HG02798 (cell line): ENCODE results near the gene RPUSD3.

Experiments
- ATAC-seq: cut with Tn5 transposase; IDR thresholded peaks from one replicate; pipeline ENCODE4 v1.9.1; 2021; ENCODE audit warnings: mild to moderate bottlenecking; ENCODE audit not compliant: unreplicated experiment, poor library complexity

RPUSD3 gene

GRCh38 chr3:9808345-9809037, 35.3 kb downstream of the RPUSD3 start:
- ATAC-seq: peak; percentile 34

DNA sequence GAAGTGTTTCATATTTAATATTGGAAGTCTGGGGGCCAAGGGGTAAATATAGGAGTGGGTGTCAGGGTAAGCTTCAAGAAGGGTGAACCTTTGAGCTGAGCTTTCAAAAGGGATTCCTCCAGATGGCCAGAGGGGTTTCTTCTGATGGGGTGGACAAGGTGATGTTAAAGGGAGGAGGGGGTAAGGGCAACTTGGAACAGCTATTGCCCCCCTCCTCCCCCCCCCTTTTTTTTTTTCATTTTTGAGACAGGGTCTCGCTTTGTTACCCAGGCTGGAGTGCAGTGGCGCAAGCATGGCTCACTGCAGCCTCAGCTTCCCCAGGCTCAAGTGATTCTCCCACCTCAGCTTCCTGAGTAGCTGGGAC, 35.8 kb downstream of the RPUSD3 start:
- no peak for ATAC-seq

DNA sequence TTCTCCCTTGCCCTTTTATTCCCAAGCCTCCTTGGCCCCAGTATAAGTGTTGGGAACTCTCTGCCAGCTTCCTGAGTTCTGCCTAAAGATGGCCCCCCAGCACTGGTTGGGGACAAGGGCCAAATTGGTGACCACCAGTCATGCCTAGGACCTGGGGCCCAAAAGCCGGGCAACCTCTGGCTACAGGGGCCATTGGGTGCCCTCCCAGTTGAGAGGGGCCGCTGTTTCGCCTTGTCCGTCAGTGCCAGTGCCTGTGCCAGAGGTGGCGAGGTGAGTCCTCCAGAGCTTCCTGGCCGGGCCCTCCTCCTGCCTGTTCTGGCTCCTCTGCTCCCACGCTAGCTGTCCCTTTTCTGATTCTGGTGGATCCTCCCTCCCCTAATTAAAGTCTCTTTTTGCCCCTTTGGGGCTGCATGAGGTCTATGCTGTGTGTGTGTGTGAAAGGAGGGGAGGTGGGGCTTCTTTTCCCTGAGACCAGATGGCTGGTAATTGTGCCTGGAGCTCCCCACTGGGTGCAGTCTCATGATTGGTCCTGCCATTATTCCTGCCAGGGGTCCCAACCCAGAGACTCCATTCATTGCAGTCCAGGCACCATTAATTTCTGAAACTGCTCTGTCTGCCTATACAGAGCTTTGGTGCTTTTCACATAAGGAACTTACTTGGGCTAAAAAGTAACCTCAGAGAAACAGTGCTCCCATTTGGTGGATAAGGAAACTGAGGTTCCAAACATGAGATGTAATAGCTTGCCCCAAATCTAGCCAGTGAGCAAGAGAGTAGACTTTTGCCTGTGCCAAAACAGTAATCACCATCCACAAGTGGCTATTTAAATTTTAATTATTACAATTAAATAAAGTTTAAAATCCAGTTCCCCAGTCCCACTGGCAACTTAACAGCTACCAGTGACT, 36.9 kb downstream of the RPUSD3 start:
- no peak for ATAC-seq

- no peak for ATAC-seq
Measured at GRCh38 chr3:9806137-9806536, 37.7 kb downstream of the RPUSD3 start.

DNA sequence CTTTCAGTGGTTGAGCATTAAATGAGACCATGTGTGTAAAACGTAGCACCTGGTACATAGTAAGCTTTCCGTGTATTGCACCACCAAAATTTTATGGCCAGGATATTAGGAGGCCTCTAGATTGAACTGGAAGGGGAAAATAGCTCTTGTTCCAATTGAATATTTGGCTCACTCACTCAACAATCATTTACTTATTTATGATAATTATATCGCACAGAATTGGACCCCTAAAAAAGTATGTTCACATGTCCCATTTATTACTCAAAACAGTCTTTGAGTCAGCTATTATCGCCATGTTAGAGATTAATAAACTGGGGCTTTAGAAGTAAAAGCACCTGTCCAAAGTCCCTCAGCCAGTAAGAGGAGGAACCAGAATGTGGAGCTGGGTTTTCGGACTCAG, 38.8 kb downstream of the RPUSD3 start:
- ATAC-seq: no peak

DNA sequence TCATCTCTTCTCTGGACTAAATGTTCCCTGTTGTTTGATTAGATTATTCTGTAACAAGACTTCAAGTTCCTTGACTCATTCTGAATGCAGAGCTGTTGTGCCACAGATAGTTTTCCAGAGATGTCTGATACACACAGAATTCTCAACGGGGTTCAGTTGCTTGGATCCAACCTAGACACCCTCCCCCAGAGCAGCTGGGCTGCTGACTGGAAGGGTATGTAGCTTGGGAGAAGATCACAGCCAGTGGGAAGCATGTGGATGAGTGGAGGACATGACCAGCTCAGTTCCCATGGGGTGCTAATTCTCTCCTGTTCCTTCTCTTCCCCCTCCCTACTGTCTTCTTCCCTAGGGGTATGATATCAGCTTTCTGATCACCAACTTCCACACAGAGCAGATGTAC, 40.3 kb downstream of the RPUSD3 start:
- ATAC-seq: no peak

GRCh38 chr3:9800529-9800928, 43.3 kb downstream of the RPUSD3 start:
- no peak for ATAC-seq

GRCh38 chr3:9797196-9797945, 46.4 kb downstream of the RPUSD3 start:
- no peak for ATAC-seq

- no peak for ATAC-seq
Measured at GRCh38 chr3:9795207-9795606, 48.6 kb downstream of the RPUSD3 start.

DNA sequence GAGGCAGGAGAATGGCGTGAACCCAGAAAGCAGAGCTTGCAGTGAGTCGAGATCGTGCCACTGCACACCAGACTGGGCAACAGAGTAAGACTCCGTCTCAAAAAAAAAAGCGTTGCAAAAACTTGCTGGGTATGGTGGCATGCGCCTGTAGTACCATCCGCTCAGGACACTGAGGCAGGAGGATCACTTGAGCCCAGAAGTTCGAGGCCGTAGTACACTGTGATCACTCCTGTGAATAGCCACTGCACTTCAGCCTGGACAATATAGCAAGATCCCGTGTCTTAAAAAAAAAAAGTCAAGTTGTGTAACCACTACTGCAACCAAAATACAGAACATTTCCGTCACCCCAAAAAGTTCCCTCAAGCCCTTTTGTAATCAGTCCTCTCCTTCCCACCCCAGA, 49.4 kb downstream of the RPUSD3 start:
- ATAC-seq: no peak

- ATAC-seq: no peak
Measured at GRCh38 chr3:9793161-9793781, 50.5 kb downstream of the RPUSD3 start.

GRCh38 chr3:9792405-9793160, 51.2 kb downstream of the RPUSD3 start, which contains the start of the genes ARPC4 and TADA3:
TSS of gene ARPC4 (plus strand) at chr3:9793082. CDS start at chr3:9793122, 40 bp downstream.
TSS of gene TADA3 (minus strand) at chr3:9792473. CDS start at chr3:9791466, 1,007 bp downstream.
- ATAC-seq: peak; percentile 88

GRCh38 chr3:9791790-9792404, 51.9 kb downstream of the RPUSD3 start:
- ATAC-seq: no peak

DNA sequence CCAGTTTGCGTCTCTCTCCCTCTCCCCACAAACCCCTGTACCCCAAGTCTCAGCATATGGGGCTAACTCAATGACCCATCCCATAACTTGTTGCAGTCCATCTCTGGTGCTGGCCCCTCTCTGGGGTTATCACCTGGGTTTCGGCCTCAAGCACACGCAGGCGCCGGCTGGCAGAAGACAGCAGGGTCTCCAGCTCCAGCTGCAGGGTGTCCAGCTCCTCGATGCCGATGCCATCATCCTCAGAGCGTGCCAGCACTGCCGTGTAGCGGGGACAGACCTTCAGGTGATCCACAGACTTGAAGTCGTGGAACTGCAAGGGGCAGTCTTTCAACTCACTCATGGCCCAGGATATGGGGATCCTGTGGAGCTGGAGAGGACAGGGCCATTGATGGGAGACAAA, 52.7 kb downstream of the RPUSD3 start:
- no peak for ATAC-seq
